HepG2 (cell line): ENCODE data around the gene ALMS1. TPM values are rescaled to one million over a fixed set of nuclear protein-coding genes. Genes with fewer than 3 reads are reported as not detected.
A peak's percentile ranks its signal among the peaks of the same experiment; 100 is the strongest.

Experiments
- ATAC-seq: fragments of 200-7000 bp; cut with Tn5 transposase; 3 replicates; pipeline ENCODE4 v1.9.1; 2020; ENCODE audit warnings: mild to moderate bottlenecking, moderate library complexity
- BruUV-seq: library from RNA; stranded (reverse); fragments of 400-500 nt; replicated peaks from 2 replicates; lab custom pipeline; 2021; lab: Mats Ljungman, UMichigan
- CTCF ChIA-PET: fragments of 300-600 bp; formaldehyde crosslinking; extraction: SDS; loops from one replicate; lab custom pipeline; 2021; ENCODE audit warnings: low total read pairs, inconsistent platforms, low intra/inter-chr PET ratio; lab: Yijun Ruan, JAX
- POLR2A ChIA-PET: fragments of 350-600 bp; sonication (Branson Sonifier 250); formaldehyde crosslinking; loops from one replicate; lab custom pipeline; 2020; ENCODE audit warnings: antibody characterized with exemption, inconsistent platforms; lab: Yijun Ruan, JAX
- DNase-seq: peaks from one replicate; pipeline ENCODE4 v3.0.0-alpha.2; 2015; ENCODE audit warnings: low spot score
- FAIRE-seq: peaks from 3 replicates; lab custom pipeline; 2011; peaks lifted over from hg19 to GRCh38; lab: Jason Lieb, UNC
- H2AFZ ChIP-seq: one replicate; pipeline ENCODE4 v1.6.1; 2011; ENCODE audit warnings: low read length, inconsistent platforms
- H3K27ac ChIP-seq: fragments of 300-600 bp; 3 replicates; pipeline ENCODE4 v1.8.0; 2011; ENCODE audit warnings: mixed run types, mild to moderate bottlenecking, mixed read lengths, low read length, inconsistent platforms; ENCODE audit not compliant: insufficient read depth; ENCODE audit errors: extremely low read length
- H3K27me3 ChIP-seq, 2 experiments: fragments of 200-600 bp in 1 of 2; 2 replicates in 1 of 2; 3 replicates in 1 of 2; pipeline versions ENCODE4 v1.6.0 to v1.8.0; 2011; ENCODE audit warnings: low read length in 2 of 2, mild to moderate bottlenecking in 2 of 2, moderate library complexity in 2 of 2, inconsistent platforms in 1 of 2; ENCODE audit not compliant: insufficient read depth in 2 of 2, control insufficient read depth in 1 of 2
- H3K36me3 ChIP-seq, 2 experiments: fragments of 200-600 bp in 1 of 2; replicated peaks in 1 of 2; 2 replicates in 1 of 2; 3 replicates in 1 of 2; pipeline versions ENCODE4 v1.5.1 to v1.8.0; 2011; ENCODE audit warnings: low read length in 2 of 2, inconsistent platforms in 1 of 2; ENCODE audit not compliant: insufficient read depth in 2 of 2, control insufficient read depth in 1 of 2
- H3K4me1 ChIP-seq: 2 replicates; pipeline ENCODE4 v1.5.1; 2012; ENCODE audit warnings: low read length, inconsistent platforms; ENCODE audit not compliant: insufficient read depth
- H3K4me2 ChIP-seq: 2 replicates; pipeline ENCODE4 v1.6.0; 2011; ENCODE audit warnings: low read depth, low read length, inconsistent platforms
- H3K4me3 ChIP-seq, 3 experiments: fragments of 200-600 bp in 1 of 3; sonication (generic), shearing (Covaris generic) in 1 of 3; replicated peaks in 1 of 3; 2 replicates each; pipeline ENCODE4 v1.5.1; 2011 to 2016; ENCODE audit warnings: low read length in 3 of 3, inconsistent platforms in 2 of 3, low read depth in 2 of 3, mild to moderate bottlenecking in 2 of 3, control low read depth in 1 of 3, mixed read lengths in 1 of 3; ENCODE audit not compliant: insufficient read depth in 1 of 3
- H3K79me2 ChIP-seq: one replicate; pipeline ENCODE4 v1.6.1; 2011; ENCODE audit warnings: low read length, inconsistent platforms; ENCODE audit not compliant: insufficient read depth
- H3K9ac ChIP-seq: 2 replicates; pipeline ENCODE4 v1.6.0; 2011; ENCODE audit warnings: mild to moderate bottlenecking, low read depth, low read length, inconsistent platforms; ENCODE audit not compliant: insufficient read depth
- H3K9me3 ChIP-seq: 2 replicates; pipeline ENCODE4 v1.5.1; 2012; ENCODE audit warnings: mild to moderate bottlenecking, low read length
- H4K20me1 ChIP-seq: 2 replicates; pipeline ENCODE4 v1.6.0; 2011; ENCODE audit warnings: inconsistent platforms, mild to moderate bottlenecking, low read length, moderate library complexity; ENCODE audit not compliant: insufficient read depth
- ARID3A ChIP-seq: IDR thresholded peaks from 2 replicates; pipeline ENCODE4 v1.6.1; 2012; ENCODE audit warnings: low read depth, low read length, improper control_type of control experiment
- BCL6 ChIP-seq: IDR thresholded peaks from 2 replicates; pipeline ENCODE4 v1.6.1; 2016; ENCODE audit warnings: missing genetic modification reagents, missing compliant biosample characterization
- E2F1 ChIP-seq: sonication (generic); formaldehyde crosslinking; IDR thresholded peaks from 2 replicates; pipeline ENCODE4 v1.5.0; 2020; ENCODE audit warnings: missing genetic modification reagents
- FOXA1 ChIP-seq, 2 experiments: fragments of 450-650 bp in 1 of 2; sonication (generic) in 1 of 2; formaldehyde crosslinking in 1 of 2; IDR thresholded peaks; 2 replicates each; pipeline versions ENCODE4 v1.4.0 to v1.6.1; 2016 to 2020; ENCODE audit warnings: missing genetic modification reagents in 1 of 2
- HDAC2 ChIP-seq: sonication (generic); formaldehyde crosslinking; IDR thresholded peaks from 2 replicates; pipeline ENCODE4 v1.4.0; 2020; ENCODE audit warnings: missing genetic modification reagents
- HNF4A ChIP-seq: sonication (generic); formaldehyde crosslinking; IDR thresholded peaks from 2 replicates; pipeline ENCODE4 v1.4.0; 2020; ENCODE audit warnings: missing genetic modification reagents
- HNF4G ChIP-seq, 2 experiments: sonication (generic) in 1 of 2; formaldehyde crosslinking in 1 of 2; IDR thresholded peaks; 2 replicates each; pipeline versions ENCODE4 v1.4.0 to v1.6.1; 2011 to 2020; ENCODE audit warnings: borderline replicate concordance in 2 of 2, low read depth in 2 of 2, mild to moderate bottlenecking in 2 of 2, low read length in 1 of 2, missing genetic modification reagents in 1 of 2, moderate library complexity in 1 of 2
- NRL ChIP-seq: sonication (generic); formaldehyde crosslinking; IDR thresholded peaks from 2 replicates; pipeline ENCODE4 v1.5.0; 2020; ENCODE audit warnings: missing genetic modification reagents, mild to moderate bottlenecking, moderate library complexity, borderline replicate concordance
- RXRB ChIP-seq: IDR thresholded peaks from 2 replicates; pipeline ENCODE4 v1.6.1; 2016; ENCODE audit warnings: borderline replicate concordance, missing genetic modification reagents, missing compliant biosample characterization
- SIN3B ChIP-seq: fragments of 150-350 bp; IDR thresholded peaks from 2 replicates; pipeline ENCODE4 v1.6.1; 2014; ENCODE audit warnings: low read length
- SOX13 ChIP-seq, 3 experiments: fragments of 450-650 bp in 1 of 3; sonication (generic) in 1 of 3; formaldehyde crosslinking in 1 of 3; IDR thresholded peaks in 2 of 3; conservative IDR thresholded peaks in 1 of 3; 2 replicates each; pipeline versions ENCODE4 v1.5.0 to v1.6.1; 2016 to 2020; ENCODE audit warnings: antibody characterized with exemption in 1 of 3, mild to moderate bottlenecking in 1 of 3, missing compliant biosample characterization in 1 of 3, missing genetic modification reagents in 1 of 3, moderate library complexity in 1 of 3
- SPEN ChIP-seq: sonication (generic); formaldehyde crosslinking; IDR thresholded peaks from 2 replicates; pipeline ENCODE4 v1.5.1; 2020; ENCODE audit warnings: low read depth, mild to moderate bottlenecking, missing genetic modification reagents
- SRSF1 ChIP-seq: fragments of 200-400 bp; formaldehyde crosslinking; optimal IDR thresholded peaks from 2 replicates; pipeline ENCODE3; 2017; ENCODE audit warnings: mild to moderate bottlenecking, low read depth, low read length, moderate library complexity
- TARDBP ChIP-seq: sonication (generic); formaldehyde crosslinking; IDR thresholded peaks from 2 replicates; pipeline ENCODE4 v1.8.0; 2022; ENCODE audit warnings: mild to moderate bottlenecking, missing genetic modification reagents
- TSC22D2 ChIP-seq: sonication (generic); formaldehyde crosslinking; IDR thresholded peaks from 2 replicates; pipeline ENCODE4 v1.5.1; 2020; ENCODE audit warnings: missing genetic modification reagents, mild to moderate bottlenecking, borderline replicate concordance
- ZKSCAN8 ChIP-seq: IDR thresholded peaks from 2 replicates; pipeline ENCODE4 v1.6.1; 2016; ENCODE audit warnings: borderline replicate concordance, missing genetic modification reagents, missing compliant biosample characterization
- ZMYM4 ChIP-seq: sonication (generic); formaldehyde crosslinking; IDR thresholded peaks from 2 replicates; pipeline ENCODE4 v1.8.1; 2023; ENCODE audit warnings: mild to moderate bottlenecking, missing genetic modification reagents
- ZNF251 ChIP-seq: sonication (generic); formaldehyde crosslinking; IDR thresholded peaks from 2 replicates; pipeline ENCODE4 v1.9.0; 2021; ENCODE audit warnings: mild to moderate bottlenecking, missing genetic modification reagents
- ZNF3 ChIP-seq: IDR thresholded peaks from 2 replicates; pipeline ENCODE4 v1.7.0; 2017; ENCODE audit warnings: inconsistent platforms
- ZNF350 ChIP-seq: sonication (generic); formaldehyde crosslinking; IDR thresholded peaks from 2 replicates; pipeline ENCODE4 v1.4.0; 2020; ENCODE audit warnings: mild to moderate bottlenecking, low read depth, missing genetic modification reagents, borderline replicate concordance
- ZNF567 ChIP-seq: sonication (generic); formaldehyde crosslinking; IDR thresholded peaks from 2 replicates; pipeline ENCODE4 v1.8.1; 2023; ENCODE audit warnings: mild to moderate bottlenecking, missing genetic modification reagents, borderline replicate concordance
- ZSCAN12 ChIP-seq: sonication (generic); formaldehyde crosslinking; IDR thresholded peaks from 2 replicates; pipeline ENCODE4 v1.9.0; 2021; ENCODE audit warnings: mild to moderate bottlenecking, missing genetic modification reagents
- ZSCAN31 ChIP-seq: sonication (generic); formaldehyde crosslinking; IDR thresholded peaks from 2 replicates; pipeline ENCODE4 v1.5.0; 2020; ENCODE audit warnings: low read depth, mild to moderate bottlenecking, missing genetic modification reagents
- WGBS: methylation state at CpG from one replicate; pipeline ENCODE4 v1.1.6; 2017; ENCODE audit warnings: low lambda C conversion rate; 5-methylcytosine and 5-hydroxymethylcytosine counted together
- in situ Hi-C: cut with HindIII; loops from 2 replicates; pipeline ENCODE4 v1.10.0; 2017; ENCODE audit warnings: low pct_unique_long_range_greater_than_20kb; ENCODE audit not compliant: extremely low pct_ligation_motif_present
- intact Hi-C: fragments of 100-400 bp; cut with micrococcal nuclease; formaldehyde crosslinking; loops from one replicate; pipeline ENCODE4 v1.10.0; 2022; ENCODE audit not compliant: unreplicated experiment
- polyA plus RNA-seq, 8 experiments: library from polyadenylated mRNA; depleted of rRNA in 3 of 8; stranded (reverse) in 7 of 8; unstranded in 1 of 8; fragments of >200 nt; fragmentation: Illumina TruSeq in 4 of 8; extraction: Trizol in 4 of 8; gene quantifications; 2 replicates each; pipeline versions ENCODE4 v1.2.1 to v1.2.3, GENCODE V29; 2011 to 2016; ENCODE audit warnings: low read depth in 4 of 8, missing spikeins in 1 of 8, mixed read lengths in 1 of 8; ENCODE audit not compliant: insufficient read depth in 1 of 8
- total RNA-seq, 5 experiments: library from RNA; depleted of rRNA; stranded (reverse); fragments of >200 nt; fragmentation: Illumina TruSeq; extraction: Trizol; gene quantifications; 2 replicates each; pipeline ENCODE4 v1.2.3, GENCODE V29; 2016; ENCODE audit warnings: low read depth in 1 of 5

The ALMS1 gene
- total and polyA plus RNA-seq, 2 of the 13 experiments (the other 11 are each of a cell fraction or from before 2014, with no cell fraction given), result 12.9 to 21.2 TPM

GRCh38 chr2:73444202-73444601, 58.6 kb downstream of the ALMS1 start:
- Histone ChIP-seq H3K9ac (no peak overlapping the region), H3K9me3 (no peaks in the 10 kb centered on the region), H4K20me1 (no peaks in the 10 kb centered on the region), H3K27me3 (no peaks in the 10 kb centered on the region), H3K4me1 (peaks cover 16% of the 10 kb centered on the region), H3K4me3 (no peak overlapping the region), H2AFZ (no peak overlapping the region), H3K4me2 (peak overlapping the region; percentile 1), H3K79me2 (no peaks in the 10 kb centered on the region), H3K36me3 (peaks cover 7 to 20% of the 10 kb centered on the region in 2 experiments; a peak in 4 of 5 replicates), H3K27ac (peak overlapping the region; percentile 32)
- FAIRE-seq (peak; percentile 70), ATAC-seq (peak; percentile 97), DNase-seq (peak; percentile 77)
- WGBS, result 41% methylated on average over 3 of the region's 3 CpGs
- no TSS peak for BruUV-seq
- in situ Hi-C loops, result no loop called here
- CTCF ChIA-PET, result no interaction called here
- intact Hi-C loops, result loop anchor here (5.0 kb wide), 1 partner anchor 588 kb away; no protein-coding TSS in a partner anchor
- POLR2A ChIA-PET, result no interaction called here
- TF ChIP-seq TSC22D2 (CRISPR knock-in tag) (no peak), ZSCAN12 (no peak), ZNF567 (no peak), SRSF1 (no peak), NRL (no peak), SOX13 (IDR thresholded peaks at IDR 0.05) (no peak), SOX13 (CRISPR knock-in tag; conservative IDR thresholded peaks at IDR 0.05 in 1 of 2, IDR thresholded peaks at IDR 0.05 in 1 of 2) (peak in 1 of 2 experiments; percentile 26; a peak in 1 of 4 replicates), SIN3B (no peak), FOXA1 (IDR thresholded peaks at IDR 0.05) (no peak), FOXA1 (CRISPR knock-in tag; IDR thresholded peaks at IDR 0.05) (no peak), SPEN (CRISPR knock-in tag) (peak; percentile 29; the same call in 1 of the 2 replicates), ZNF251 (CRISPR knock-in tag) (no peak), ZNF3 (CRISPR knock-in tag) (no peak), HDAC2 (CRISPR knock-in tag) (0 out of 2 replicates have a peak, but pooled peaks have one; percentile 40), E2F1 (CRISPR knock-in tag) (no peak), TARDBP (CRISPR knock-in tag) (peak; percentile 56; the same call in 1 of the 2 replicates), HNF4G (IDR thresholded peaks at IDR 0.05; ENCODE audit: borderline replicate concordance, low read depth, low read length) (peak; percentile 43; the same call in 1 of the 2 replicates), HNF4G (CRISPR knock-in tag; IDR thresholded peaks at IDR 0.05; ENCODE audit: borderline replicate concordance, low read depth) (no peak), HNF4A (CRISPR knock-in tag) (peak; percentile 88), ZMYM4 (CRISPR knock-in tag) (peak; percentile 35; the same call in 1 of the 2 replicates), BCL6 (0 out of 2 replicates have a peak, but pooled peaks have one; percentile 10), ZSCAN31 (CRISPR knock-in tag) (no peak), ZKSCAN8 (CRISPR knock-in tag) (0 out of 2 replicates have a peak, but pooled peaks have one; percentile 41), ZNF350 (no peak), RXRB (CRISPR knock-in tag) (peak; percentile 68; the same call in 1 of the 2 replicates), ARID3A (0 out of 2 replicates have a peak, but pooled peaks have one; percentile 37)
